HepG2 (cell line): ENCODE data around the gene PIGV. TPM values are rescaled to one million over a fixed set of nuclear protein-coding genes. Genes with fewer than 3 reads are reported as not detected.

Experiments
- AHDC1 ChIP-seq: sonication (generic); formaldehyde crosslinking; IDR thresholded peaks from 2 replicates; pipeline ENCODE4 v1.5.1; 2020; ENCODE audit warnings: mild to moderate bottlenecking, missing genetic modification reagents, borderline replicate concordance
- BCL3 ChIP-seq: sonication (generic); formaldehyde crosslinking; IDR thresholded peaks from 2 replicates; pipeline ENCODE4 v1.5.1; 2020; ENCODE audit warnings: mild to moderate bottlenecking, missing genetic modification reagents, moderate library complexity
- FOXP1 ChIP-seq, 2 experiments: fragments of 450-650 bp in 1 of 2; IDR thresholded peaks; 2 replicates each; pipeline ENCODE4 v1.6.1; 2017 to 2018; ENCODE audit warnings: antibody characterized with exemption in 1 of 2
- JARID2 ChIP-seq: sonication (generic); formaldehyde crosslinking; IDR thresholded peaks from 2 replicates; pipeline ENCODE4 v1.8.1; 2023; ENCODE audit warnings: missing genetic modification reagents, inconsistent platforms; ENCODE audit not compliant: insufficient replicate concordance
- MEF2D ChIP-seq: sonication (generic); formaldehyde crosslinking; IDR thresholded peaks from 2 replicates; pipeline ENCODE4 v1.5.1; 2020; ENCODE audit warnings: mild to moderate bottlenecking, missing genetic modification reagents
- TRIM24 ChIP-seq: sonication (generic); formaldehyde crosslinking; IDR thresholded peaks from 2 replicates; pipeline ENCODE4 v1.8.0; 2022; ENCODE audit warnings: mild to moderate bottlenecking, missing genetic modification reagents
- ZNF260 ChIP-seq: sonication (generic); formaldehyde crosslinking; IDR thresholded peaks from 2 replicates; pipeline ENCODE4 v1.4.0; 2020; ENCODE audit warnings: missing genetic modification reagents, low read depth, mild to moderate bottlenecking, borderline replicate concordance
- ZNF562 ChIP-seq: sonication (generic); formaldehyde crosslinking; IDR thresholded peaks from 2 replicates; pipeline ENCODE4 v1.8.0; 2022; ENCODE audit warnings: missing genetic modification reagents, borderline replicate concordance
- polyA plus RNA-seq, 8 experiments: library from polyadenylated mRNA; depleted of rRNA in 3 of 8; stranded (reverse) in 7 of 8; unstranded in 1 of 8; fragments of >200 nt; fragmentation: Illumina TruSeq in 4 of 8; extraction: Trizol in 4 of 8; gene quantifications; 2 replicates each; pipeline versions ENCODE4 v1.2.1 to v1.2.3, GENCODE V29; 2011 to 2016; ENCODE audit warnings: low read depth in 4 of 8, missing spikeins in 1 of 8, mixed read lengths in 1 of 8; ENCODE audit not compliant: insufficient read depth in 1 of 8
- total RNA-seq, 5 experiments: library from RNA; depleted of rRNA; stranded (reverse); fragments of >200 nt; fragmentation: Illumina TruSeq; extraction: Trizol; gene quantifications; 2 replicates each; pipeline ENCODE4 v1.2.3, GENCODE V29; 2016; ENCODE audit warnings: low read depth in 1 of 5

PIGV gene
- total and polyA plus RNA-seq, 2 of the 13 experiments (the other 11 are each of a cell fraction or from before 2014, with no cell fraction given): 13.5 to 22.7 TPM

GRCh38 chr1:26739329-26739914, 48.3 kb upstream of the PIGV start (continued):
- TF ChIP-seq AHDC1: no peak
- TF ChIP-seq TRIM24: no peak
- no peak for TF ChIP-seq FOXP1 (IDR thresholded peaks at IDR 0.05)
- no peak for TF ChIP-seq FOXP1 (CRISPR knock-in tag; IDR thresholded peaks at IDR 0.05)
- no peak for TF ChIP-seq ZNF562 (CRISPR knock-in tag)
- no peak for TF ChIP-seq ZNF260 (CRISPR knock-in tag)
- TF ChIP-seq BCL3 (CRISPR knock-in tag): no peak
- no peak for TF ChIP-seq JARID2 (CRISPR knock-in tag)
- TF ChIP-seq MEF2D: no peak
